LNCaP clone FGC (cell line): ENCODE measurements around the gene MAF.

Source experiments
- DNase-seq: peaks from one replicate; pipeline ENCODE4 v3.0.0-alpha.2; 2011; ENCODE audit warnings: low read depth
- H3K4me3 ChIP-seq: 2 replicates; pipeline ENCODE4 v1.5.1; 2011; ENCODE audit warnings: mild to moderate bottlenecking, low read depth, low read length, control low read depth
- CTCF ChIP-seq: IDR thresholded peaks from 2 replicates; pipeline ENCODE4 v1.5.1; 2012; ENCODE audit warnings: mild to moderate bottlenecking; ENCODE audit not compliant: control insufficient read depth, insufficient read depth; ENCODE audit errors: extremely low read depth

MAF gene

GRCh38 chr16:79571065-79571902 is 29.3 kb downstream of the MAF start:
- no peak overlapping the region for H3K4me3 ChIP-seq
- no peak for TF ChIP-seq CTCF
- DNase-seq, result no peak

GRCh38 chr16:79564671-79565107 is 35.8 kb downstream of the MAF start:
- H3K4me3 ChIP-seq, result no peak overlapping the region
- TF ChIP-seq CTCF, result no peak
- no peak for DNase-seq

DNA sequence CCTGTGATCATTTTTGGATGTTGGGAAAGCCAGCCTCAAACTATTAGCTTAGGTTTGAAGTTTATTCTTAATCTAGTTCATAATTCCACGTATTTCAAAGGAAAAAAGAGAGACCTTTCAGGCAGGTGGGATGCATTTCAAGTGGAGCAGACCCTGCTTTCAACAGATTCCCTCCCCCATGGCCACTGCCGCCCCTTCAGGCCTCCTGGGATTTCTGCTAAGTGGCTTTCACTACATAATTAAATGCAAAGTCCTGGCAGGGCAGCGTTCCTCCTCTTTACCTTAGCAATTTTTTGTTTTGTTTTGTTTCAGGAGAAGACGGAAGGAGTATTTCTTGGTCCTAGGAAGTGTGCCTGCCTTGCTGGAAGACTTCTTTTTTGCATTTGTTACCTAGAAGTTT is 36.6 kb downstream of the MAF start:
- TF ChIP-seq CTCF, result no peak
- no peak overlapping the region for H3K4me3 ChIP-seq
- no peak for DNase-seq

DNA sequence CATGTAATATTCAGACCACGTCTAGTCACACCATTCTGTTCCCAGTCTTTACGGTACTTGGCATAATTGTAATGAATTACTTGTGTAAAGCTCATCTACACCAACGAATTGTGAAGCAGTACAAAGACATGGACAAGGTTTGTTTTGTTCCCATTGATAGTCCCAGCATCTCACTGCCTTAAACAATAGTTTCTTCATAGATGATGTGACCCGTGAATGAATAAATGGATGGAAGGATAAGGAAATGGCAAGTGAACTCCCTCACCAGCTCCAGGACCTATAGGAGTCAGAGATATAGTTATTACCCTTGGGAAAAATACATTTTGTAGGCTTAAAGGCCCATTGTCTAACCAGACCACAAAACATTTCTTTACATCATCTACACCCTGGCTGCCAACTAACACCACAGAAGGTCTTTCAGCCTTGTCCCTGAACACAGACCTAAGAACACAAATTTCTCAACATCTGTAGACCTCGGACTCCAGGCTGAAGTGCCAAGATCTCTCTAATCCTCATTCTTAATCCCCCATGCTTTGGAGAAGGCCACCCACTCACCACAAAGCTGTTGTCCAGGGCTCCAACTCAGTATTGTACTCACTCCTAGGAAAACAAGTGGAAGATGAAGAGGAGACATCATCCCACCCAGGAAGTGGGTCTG is 38.2 kb downstream of the MAF start:
- DNase-seq, result no peak
- TF ChIP-seq CTCF, result no peak

DNA sequence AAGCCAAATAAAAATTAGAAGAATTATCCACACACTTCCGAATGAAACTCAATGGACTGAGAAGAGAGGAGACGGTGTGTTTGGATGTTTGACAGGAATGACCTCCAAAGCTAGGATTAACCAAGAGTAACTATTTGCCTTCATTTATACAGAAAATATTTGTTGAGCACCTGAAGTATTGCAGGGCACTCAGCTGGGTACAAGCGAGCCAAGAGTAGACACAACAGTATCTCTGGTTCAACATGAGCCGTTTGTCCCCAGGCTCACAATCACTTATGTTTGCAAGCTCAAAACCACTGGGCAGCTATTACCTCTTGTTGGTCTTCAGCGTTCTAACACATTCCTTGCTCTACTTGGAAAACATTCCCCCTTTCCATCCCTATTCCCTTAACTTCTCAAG is 38.8 kb downstream of the MAF start:
- DNase-seq, result no peak
- TF ChIP-seq CTCF, result no peak

More for the DNA sequence above, 38.2 kb downstream of the MAF start:
- no peak overlapping the region for H3K4me3 ChIP-seq

GRCh38 chr16:79560923-79561322 is 39.6 kb downstream of the MAF start:
- TF ChIP-seq CTCF, result no peak
- H3K4me3 ChIP-seq, result no peak overlapping the region
- DNase-seq, result no peak

More for the DNA sequence above, 38.8 kb downstream of the MAF start:
- H3K4me3 ChIP-seq, result no peak overlapping the region
